ENCODE data around the gene SLC25A40.

The SLC25A40 gene

GRCh38 chr7:87852306-87852705, 23.9 kb downstream of the SLC25A40 start:
- H3K27me3 ChIP-seq (ENCODE audit: insufficient read depth, low read length): no peaks in the 10 kb centered on the region
- no peak overlapping the region for H2AFZ ChIP-seq (ENCODE audit: low read length)
- no peak overlapping the region for H3K4me3 ChIP-seq (ENCODE audit: low read depth, low read length, poor library complexity, severe bottlenecking)
- no peaks in the 10 kb centered on the region for H4K20me1 ChIP-seq (ENCODE audit: insufficient read depth, low read length)
- H3F3A ChIP-seq (ENCODE audit: insufficient read depth, low read length): no peaks in the 10 kb centered on the region
- H3K4me1 ChIP-seq (ENCODE audit: insufficient read depth, low read length, severe bottlenecking): peaks cover 6% of the 10 kb centered on the region
- no peak overlapping the region for H3K4me2 ChIP-seq (ENCODE audit: low read length)
- no peaks in the 10 kb centered on the region for H3K79me2 ChIP-seq (ENCODE audit: insufficient read depth, low read length)
- no peak for TF ChIP-seq EZH2 (IDR thresholded peaks at IDR 0.05; ENCODE audit: borderline replicate concordance, low read length)
- no peak for TF ChIP-seq CTCF (IDR thresholded peaks at IDR 0.05; ENCODE audit: low read length)
- no peaks in the 10 kb centered on the region for H3K9me3 ChIP-seq (ENCODE audit: low read length)
- H3K9me2 ChIP-seq (ENCODE audit: low read depth, low read length): no peaks in the 10 kb centered on the region
- H3K27ac ChIP-seq (ENCODE audit: low read depth, low read length, poor library complexity, severe bottlenecking): no peak overlapping the region
- peaks cover 59% of the 10 kb centered on the region for H3K36me3 ChIP-seq (ENCODE audit: insufficient read depth, low read length)
- H3K9ac ChIP-seq (ENCODE audit: low read length): no peak overlapping the region

- Histone ChIP-seq H3K79me2 (ENCODE audit: insufficient read depth, low read length) (no peaks in the 10 kb centered on the region), H2AFZ (ENCODE audit: low read length) (no peak overlapping the region), H3K9me2 (ENCODE audit: low read depth, low read length) (no peaks in the 10 kb centered on the region), H3K36me3 (ENCODE audit: insufficient read depth, low read length) (peaks cover 57% of the 10 kb centered on the region), H3K9ac (ENCODE audit: low read length) (no peak overlapping the region), H3F3A (ENCODE audit: insufficient read depth, low read length) (no peaks in the 10 kb centered on the region), H4K20me1 (ENCODE audit: insufficient read depth, low read length) (no peaks in the 10 kb centered on the region), H3K9me3 (ENCODE audit: low read length) (no peaks in the 10 kb centered on the region), H3K4me1 (ENCODE audit: insufficient read depth, low read length, severe bottlenecking) (peaks cover 6% of the 10 kb centered on the region), H3K27ac (ENCODE audit: low read depth, low read length, poor library complexity, severe bottlenecking) (no peak overlapping the region), H3K4me2 (ENCODE audit: low read length) (no peak overlapping the region), H3K27me3 (ENCODE audit: insufficient read depth, low read length) (no peaks in the 10 kb centered on the region), H3K4me3 (ENCODE audit: low read depth, low read length, poor library complexity, severe bottlenecking) (no peak overlapping the region)
- TF ChIP-seq CTCF (IDR thresholded peaks at IDR 0.05; ENCODE audit: low read length) (no peak), EZH2 (IDR thresholded peaks at IDR 0.05; ENCODE audit: borderline replicate concordance, low read length) (no peak)
Measured at GRCh38 chr7:87850836-87851593, 25.1 kb downstream of the SLC25A40 start.

GRCh38 chr7:87837597-87837996, 38.6 kb downstream of the SLC25A40 start:
- no peak overlapping the region for H3K4me3 ChIP-seq (ENCODE audit: low read depth, low read length, poor library complexity, severe bottlenecking)
- H3K9me3 ChIP-seq (ENCODE audit: low read length): no peaks in the 10 kb centered on the region
- no peaks in the 10 kb centered on the region; the same call in 1 of the 2 replicates for H3F3A ChIP-seq (ENCODE audit: insufficient read depth, low read length)
- H4K20me1 ChIP-seq (ENCODE audit: insufficient read depth, low read length): no peaks in the 10 kb centered on the region
- no peak overlapping the region for H3K4me2 ChIP-seq (ENCODE audit: low read length)
- no peak overlapping the region for H2AFZ ChIP-seq (ENCODE audit: low read length)
- H3K9ac ChIP-seq (ENCODE audit: low read length): no peak overlapping the region
- H3K79me2 ChIP-seq (ENCODE audit: insufficient read depth, low read length): no peaks in the 10 kb centered on the region
- 0 out of 2 replicates have a peak, but pooled peaks cover 2% of the 10 kb centered on the region for H3K9me2 ChIP-seq (ENCODE audit: low read depth, low read length)
- no peak overlapping the region for H3K27ac ChIP-seq (ENCODE audit: low read depth, low read length, poor library complexity, severe bottlenecking)
- no peak for TF ChIP-seq CTCF (IDR thresholded peaks at IDR 0.05; ENCODE audit: low read length)
- TF ChIP-seq EZH2 (IDR thresholded peaks at IDR 0.05; ENCODE audit: borderline replicate concordance, low read length): no peak
- no peaks in the 10 kb centered on the region for H3K27me3 ChIP-seq (ENCODE audit: insufficient read depth, low read length)
- no peaks in the 10 kb centered on the region for H3K4me1 ChIP-seq (ENCODE audit: insufficient read depth, low read length, severe bottlenecking)
- peaks cover 22% of the 10 kb centered on the region for H3K36me3 ChIP-seq (ENCODE audit: insufficient read depth, low read length)
